ENCODE data around the gene RBM33.

RBM33 gene

DNA sequence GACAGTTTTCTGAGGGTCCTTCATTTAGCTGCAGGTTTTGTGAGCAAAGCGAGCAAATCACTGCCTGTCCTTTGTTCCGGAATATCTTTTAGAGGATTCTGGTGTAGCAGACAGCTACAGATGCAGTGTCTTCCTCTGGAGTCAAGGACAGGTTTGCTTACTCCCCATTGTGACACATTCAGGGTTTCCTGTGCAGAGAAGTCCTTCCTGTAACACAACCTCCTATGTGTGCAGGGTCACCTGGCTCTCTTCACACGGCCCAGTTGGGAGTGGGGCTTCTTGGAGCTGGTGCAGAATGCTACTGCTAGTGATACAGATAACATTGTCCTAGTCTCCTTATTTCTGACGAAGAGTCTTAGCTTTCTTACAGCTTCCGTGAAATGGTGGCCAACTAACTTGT, 47.9 kb downstream of the RBM33 start:
- H3K4me1 Mint-ChIP-seq: no peaks in the 10 kb centered on the region
- H3K36me3 Mint-ChIP-seq (ENCODE audit: low read depth): peaks cover 78% of the 10 kb centered on the region
- no peak overlapping the region for H3K4me3 Mint-ChIP-seq
- no peaks in the 10 kb centered on the region for H3K27me3 Mint-ChIP-seq (ENCODE audit: low read depth, poor library complexity)
- peaks cover 36% of the 10 kb centered on the region for H3K9me3 Mint-ChIP-seq
- H3K27ac Mint-ChIP-seq: no peak overlapping the region
- no peak for DNase-seq
- TF ChIP-seq, protein P1, sequence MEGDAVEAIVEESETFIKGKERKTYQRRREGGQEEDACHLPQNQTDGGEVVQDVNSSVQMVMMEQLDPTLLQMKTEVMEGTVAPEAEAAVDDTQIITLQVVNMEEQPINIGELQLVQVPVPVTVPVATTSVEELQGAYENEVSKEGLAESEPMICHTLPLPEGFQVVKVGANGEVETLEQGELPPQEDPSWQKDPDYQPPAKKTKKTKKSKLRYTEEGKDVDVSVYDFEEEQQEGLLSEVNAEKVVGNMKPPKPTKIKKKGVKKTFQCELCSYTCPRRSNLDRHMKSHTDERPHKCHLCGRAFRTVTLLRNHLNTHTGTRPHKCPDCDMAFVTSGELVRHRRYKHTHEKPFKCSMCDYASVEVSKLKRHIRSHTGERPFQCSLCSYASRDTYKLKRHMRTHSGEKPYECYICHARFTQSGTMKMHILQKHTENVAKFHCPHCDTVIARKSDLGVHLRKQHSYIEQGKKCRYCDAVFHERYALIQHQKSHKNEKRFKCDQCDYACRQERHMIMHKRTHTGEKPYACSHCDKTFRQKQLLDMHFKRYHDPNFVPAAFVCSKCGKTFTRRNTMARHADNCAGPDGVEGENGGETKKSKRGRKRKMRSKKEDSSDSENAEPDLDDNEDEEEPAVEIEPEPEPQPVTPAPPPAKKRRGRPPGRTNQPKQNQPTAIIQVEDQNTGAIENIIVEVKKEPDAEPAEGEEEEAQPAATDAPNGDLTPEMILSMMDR (IDR thresholded peaks at IDR 0.05): no peak

GRCh38 chr7:155693826-155694225, 49.4 kb downstream of the RBM33 start:
- Mint-ChIP-seq H3K36me3 (ENCODE audit: low read depth) (peaks cover 76% of the 10 kb centered on the region), H3K27ac (peak overlapping the region; percentile 66)
- TF ChIP-seq, protein P1 (IDR thresholded peaks at IDR 0.05): no peak

GRCh38 chr7:155694851-155695250, 50.4 kb downstream of the RBM33 start:
- peaks cover 76% of the 10 kb centered on the region for H3K36me3 Mint-ChIP-seq (ENCODE audit: low read depth)
- H3K4me1 Mint-ChIP-seq: peaks cover 13% of the 10 kb centered on the region
- no peaks in the 10 kb centered on the region for H3K27me3 Mint-ChIP-seq (ENCODE audit: low read depth, poor library complexity)
- no peak overlapping the region for H3K27ac Mint-ChIP-seq
- H3K9me3 Mint-ChIP-seq: peaks cover 14% of the 10 kb centered on the region
- no peak overlapping the region for H3K4me3 Mint-ChIP-seq
- DNase-seq: no peak
- TF ChIP-seq, protein P1 (IDR thresholded peaks at IDR 0.05): no peak

More at GRCh38 chr7:155693826-155694225, 49.4 kb downstream of the RBM33 start:
- no peaks in the 10 kb centered on the region for H3K27me3 Mint-ChIP-seq (ENCODE audit: low read depth, poor library complexity)
- peaks cover 3% of the 10 kb centered on the region for H3K4me1 Mint-ChIP-seq
- H3K4me3 Mint-ChIP-seq: no peak overlapping the region
- DNase-seq: no peak
- peaks cover 23% of the 10 kb centered on the region for H3K9me3 Mint-ChIP-seq

GRCh38 chr7:155696747-155697146, 52.3 kb downstream of the RBM33 start:
- Mint-ChIP-seq H3K4me3 (no peak overlapping the region), H3K27ac (no peak overlapping the region), H3K4me1 (peaks cover 17% of the 10 kb centered on the region), H3K36me3 (ENCODE audit: low read depth) (peaks cover 76% of the 10 kb centered on the region), H3K27me3 (ENCODE audit: low read depth, poor library complexity) (no peaks in the 10 kb centered on the region), H3K9me3 (no peaks in the 10 kb centered on the region)
- no peak for DNase-seq
- TF ChIP-seq, protein P1 (IDR thresholded peaks at IDR 0.05): no peak

- no peak for DNase-seq
- Mint-ChIP-seq H3K27me3 (ENCODE audit: low read depth, poor library complexity) (no peaks in the 10 kb centered on the region), H3K4me1 (peaks cover 17% of the 10 kb centered on the region), H3K9me3 (no peaks in the 10 kb centered on the region), H3K36me3 (ENCODE audit: low read depth) (peaks cover 91% of the 10 kb centered on the region), H3K4me3 (no peak overlapping the region), H3K27ac (no peak overlapping the region)
- TF ChIP-seq, protein P1 (IDR thresholded peaks at IDR 0.05): no peak
Measured at GRCh38 chr7:155698633-155699032, 54.2 kb downstream of the RBM33 start.

DNA sequence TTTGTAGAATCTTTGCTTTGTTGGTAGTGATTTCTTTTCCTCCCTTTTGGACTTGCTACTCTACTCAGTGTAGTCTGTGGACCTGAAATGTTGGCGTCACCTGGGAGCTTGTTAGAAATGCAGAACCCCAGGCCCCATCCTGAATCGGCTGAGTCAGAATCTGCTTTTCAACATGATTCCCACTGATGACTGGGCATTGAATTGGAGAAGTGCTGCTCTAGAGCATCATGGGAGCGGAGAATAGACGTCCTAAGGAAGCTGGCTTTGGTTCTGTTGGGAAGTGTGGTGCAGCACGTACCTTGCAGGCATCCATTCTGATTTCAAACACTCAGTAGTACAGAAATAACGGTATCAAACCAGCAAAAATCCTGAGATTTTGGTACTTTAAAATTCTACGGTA, 54.7 kb downstream of the RBM33 start:
- Mint-ChIP-seq H3K36me3 (ENCODE audit: low read depth) (peaks cover 91% of the 10 kb centered on the region), H3K4me3 (no peak overlapping the region), H3K27ac (peak overlapping the region; percentile 78), H3K9me3 (no peaks in the 10 kb centered on the region), H3K27me3 (ENCODE audit: low read depth, poor library complexity) (no peaks in the 10 kb centered on the region), H3K4me1 (peaks cover 17% of the 10 kb centered on the region)
- TF ChIP-seq, protein P1 (IDR thresholded peaks at IDR 0.05): no peak
- DNase-seq: no peak

Data from nephron progenitor cell (in vitro differentiated cells).